NCI-H2227 treated with DMSO at 0.1 percent for 48 hours (cell line): ENCODE results near the gene HMGXB4.
"Not testable (repeated sequence)": the region's sequence is repeated elsewhere in the genome, so short reads cannot be mapped to it uniquely, and the experiment has no call there.

Experiments
- DNase-seq: peaks from one replicate; lab custom pipeline; 2025; lab: John Stamatoyannopoulos, UW

The HMGXB4 gene

DNA sequence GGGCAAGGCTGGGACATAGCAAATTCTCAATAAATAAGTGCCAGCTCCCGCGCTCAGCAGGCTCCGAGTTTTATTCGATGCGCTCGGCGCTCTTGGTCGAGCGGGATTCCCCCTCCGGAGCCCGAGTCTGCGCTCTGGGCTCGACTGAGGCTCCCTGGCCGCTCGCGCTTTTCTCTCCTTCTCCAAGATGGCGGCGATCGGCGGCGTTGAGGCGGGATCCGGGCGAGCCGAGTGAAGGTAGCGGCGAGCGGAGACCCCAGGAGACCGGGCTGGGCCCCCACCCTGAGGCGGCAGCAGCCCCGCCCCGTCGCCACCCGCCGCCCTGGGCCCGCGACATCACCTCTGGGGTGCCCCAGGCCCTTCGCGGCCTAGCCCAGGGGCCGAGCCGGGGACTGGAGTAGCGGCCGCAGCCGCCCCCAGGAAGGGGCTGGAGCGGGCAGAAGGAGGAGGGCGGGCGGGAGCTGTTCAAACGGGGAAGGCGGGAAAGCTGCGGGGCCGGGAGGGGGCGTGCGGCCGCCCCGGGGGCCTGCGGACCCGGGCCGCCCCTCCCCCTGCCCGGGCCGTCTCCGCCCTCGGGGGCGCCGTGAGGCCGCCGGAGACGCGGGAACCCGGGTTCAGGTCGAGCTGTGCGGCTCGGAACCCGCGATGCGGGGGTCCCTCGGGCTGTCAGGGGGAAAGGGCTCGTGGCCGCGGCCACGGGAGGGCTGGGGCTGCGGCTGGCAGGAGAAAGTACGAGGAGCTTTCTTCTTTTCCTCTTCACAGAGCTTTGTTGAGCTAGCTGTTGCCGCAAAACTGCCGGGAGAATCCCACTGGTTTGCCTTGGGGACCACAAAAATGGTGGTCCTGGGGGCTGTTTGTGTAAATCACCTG, at the start of gene HMGXB4:
HMGXB4 (plus strand) TSS at position 173 of the 870 bp plus-strand sequence. CDS start 4,898 bp downstream, outside the sequence.
- DNase-seq: peak; percentile 75

DNA sequence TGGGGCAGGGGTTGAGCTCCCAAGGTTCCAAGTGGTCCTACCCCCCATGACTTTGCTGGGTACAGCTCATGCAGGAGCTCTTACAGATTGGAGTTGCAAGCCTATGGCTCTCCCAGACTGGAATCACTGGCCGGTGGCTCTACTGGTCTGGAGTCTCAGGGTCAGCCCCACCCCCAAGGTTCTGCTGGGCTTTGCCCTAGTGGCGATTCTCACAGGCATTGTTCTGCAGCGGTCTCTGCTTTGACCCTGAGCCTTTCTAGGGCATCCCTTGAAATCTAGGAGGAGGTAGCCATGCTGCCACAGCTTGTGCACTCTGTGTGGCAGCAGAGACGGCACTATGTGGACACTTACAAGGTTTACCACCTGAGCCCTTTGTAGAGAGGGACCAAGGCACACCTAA, 49.3 kb upstream of the HMGXB4 start:
- DNase-seq: no peak

DNA sequence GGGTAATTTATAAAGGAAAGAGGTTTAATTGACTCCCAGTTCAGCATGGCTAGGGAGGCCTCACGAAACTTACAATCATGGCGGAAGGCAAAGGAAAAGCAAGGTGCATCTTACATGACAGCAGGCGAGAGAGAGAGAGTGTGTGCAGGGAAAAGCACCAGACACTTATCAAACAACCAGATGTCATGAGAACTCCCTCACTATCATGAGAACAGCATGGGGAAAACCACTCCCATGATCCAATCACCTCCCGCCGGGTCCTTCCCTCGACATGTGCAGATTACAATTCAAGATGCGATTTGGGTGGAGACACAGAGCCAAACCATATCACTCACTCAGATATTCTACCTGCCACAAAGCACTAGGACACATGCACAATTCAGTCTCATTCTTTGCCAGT, 48.1 kb upstream of the HMGXB4 start:
- DNase-seq: no peak

DNA sequence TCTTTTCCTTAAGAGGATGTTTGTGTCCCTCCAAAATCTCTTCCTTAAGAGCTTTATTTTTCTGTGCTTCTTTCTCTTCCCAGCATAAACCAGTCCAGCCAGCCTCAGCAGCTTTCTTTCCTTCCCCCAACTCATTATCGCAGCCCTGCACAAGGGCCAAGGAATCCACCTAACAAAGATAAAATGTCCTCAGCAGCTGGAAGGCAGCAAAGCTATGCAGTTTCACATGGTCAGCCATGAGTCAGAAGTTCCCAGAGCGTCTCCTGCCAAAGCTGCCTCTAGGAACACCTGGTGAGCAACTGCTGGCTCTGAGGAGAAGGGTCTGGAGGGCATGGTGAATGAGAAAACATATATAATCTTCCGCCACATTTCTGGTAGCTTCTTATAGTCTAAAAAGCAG, 45.3 kb upstream of the HMGXB4 start:
- no peak for DNase-seq

DNA sequence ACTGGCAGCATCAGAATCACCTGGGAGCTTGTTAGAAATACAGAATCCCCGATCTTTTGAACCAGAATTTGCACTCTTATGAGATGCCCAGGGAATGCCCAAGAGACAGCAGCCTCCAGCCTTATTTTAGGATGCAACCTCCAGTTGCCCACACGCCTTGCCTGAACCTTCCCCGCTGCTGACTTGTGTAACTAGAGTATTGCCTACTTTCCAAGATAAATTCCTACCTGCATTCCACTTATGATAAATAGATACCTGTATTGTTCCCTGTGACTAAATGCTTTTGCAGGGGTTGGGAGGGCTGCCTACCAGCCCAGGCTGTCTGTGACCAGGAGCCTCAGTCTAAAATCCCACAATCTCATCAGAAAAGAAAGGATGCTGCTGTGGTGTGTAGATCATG, 44.3 kb upstream of the HMGXB4 start:
- no peak for DNase-seq

GRCh38 chr22:35214968-35215367, 42.3 kb upstream of the HMGXB4 start:
- no peak for DNase-seq

GRCh38 chr22:35215993-35216392, 41.3 kb upstream of the HMGXB4 start:
- no peak for DNase-seq

GRCh38 chr22:35217527-35217926, 39.8 kb upstream of the HMGXB4 start:
- no peak for DNase-seq

GRCh38 chr22:35218079-35218478, 39.2 kb upstream of the HMGXB4 start:
- DNase-seq: no peak

GRCh38 chr22:35219012-35219411, 38.3 kb upstream of the HMGXB4 start:
- DNase-seq: no peak

DNA sequence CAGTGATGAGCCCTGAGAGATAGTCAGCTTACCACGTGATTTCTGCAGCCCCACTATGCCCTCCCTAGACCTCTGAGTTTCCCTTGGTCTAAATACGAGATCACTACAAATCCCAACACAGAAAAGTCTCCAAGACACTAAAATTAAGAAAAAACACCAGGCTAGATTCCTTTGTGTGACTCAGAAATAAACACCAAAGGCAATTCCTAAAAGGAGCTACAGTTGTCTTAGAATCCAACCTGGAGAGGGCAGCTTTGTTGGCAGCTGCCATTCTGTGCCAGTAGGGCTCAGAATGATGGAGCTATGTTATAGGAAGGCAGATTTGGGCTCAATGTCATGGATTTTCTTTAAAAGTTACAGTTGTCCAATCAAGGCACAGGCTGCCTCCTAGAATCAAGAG, 37.1 kb upstream of the HMGXB4 start:
- no peak for DNase-seq

GRCh38 chr22:35225010-35225409, 32.3 kb upstream of the HMGXB4 start:
- no peak for DNase-seq

- no peak for DNase-seq
These were observed 30.2 kb upstream of the HMGXB4 start for GRCh38 chr22:35226958-35227647.

- DNase-seq: no peak
These were observed 27.4 kb upstream of the HMGXB4 start for GRCh38 chr22:35229865-35230264.

- no peak for DNase-seq
These were observed 26.9 kb upstream of the HMGXB4 start for GRCh38 chr22:35230417-35230816.

DNA sequence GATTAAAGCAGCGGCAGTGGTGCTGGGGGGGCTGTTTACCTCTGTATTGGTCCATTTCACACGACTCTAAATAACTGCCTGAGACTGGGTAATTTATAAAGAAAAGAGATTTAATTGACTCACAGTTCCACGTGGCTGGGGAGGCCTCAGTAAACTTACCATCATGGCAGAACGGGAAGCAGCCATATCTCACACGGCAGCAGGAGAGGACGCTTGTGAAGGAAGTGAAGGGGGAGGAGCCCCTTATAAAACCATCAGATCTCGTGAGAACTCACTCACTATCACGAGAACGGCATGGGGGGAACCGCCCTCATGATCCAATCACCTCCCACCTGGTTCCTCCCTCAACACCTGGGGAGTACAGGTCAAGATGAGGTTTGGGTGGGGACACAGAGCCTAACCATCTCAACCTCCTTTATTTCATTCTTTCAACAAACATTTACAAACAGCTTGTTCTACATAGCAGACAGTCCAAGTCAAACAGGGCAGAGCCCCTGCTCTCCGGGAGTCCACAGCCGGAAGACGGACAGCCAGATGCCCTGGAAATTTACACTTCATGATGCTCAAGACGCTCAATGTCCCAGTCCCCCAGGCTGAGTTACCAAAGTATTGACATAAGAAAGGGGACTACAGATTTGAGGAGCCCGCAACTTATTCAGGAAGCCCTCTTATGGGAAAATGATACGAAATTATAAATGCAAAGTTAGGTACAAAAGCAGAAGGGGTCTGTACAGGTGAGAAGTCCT, 26.3 kb upstream of the HMGXB4 start:
- peak; percentile 23 for DNase-seq

DNA sequence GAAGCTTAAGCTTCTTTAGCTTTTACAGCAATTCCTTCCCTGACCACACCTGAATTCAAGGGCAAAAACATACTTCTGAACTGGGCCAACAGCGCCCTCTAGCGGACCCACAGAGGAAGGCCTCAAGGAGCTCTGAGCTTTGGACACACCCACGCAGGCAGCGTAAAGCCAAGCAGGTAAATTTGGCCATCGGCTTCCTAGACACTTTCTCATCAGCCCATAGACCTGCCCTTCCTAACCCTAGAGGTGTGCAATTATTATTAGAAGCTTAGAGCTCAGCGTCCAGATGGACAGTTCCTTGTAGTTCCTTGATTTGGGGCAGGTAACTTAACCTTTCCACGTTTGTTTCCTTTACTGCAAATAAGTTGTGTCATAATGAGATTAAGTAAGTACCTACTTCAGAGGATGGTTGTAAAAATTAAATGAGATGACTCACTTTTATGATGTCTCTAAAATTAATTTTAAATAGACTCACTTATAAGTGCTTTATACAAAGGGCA, 25.7 kb upstream of the HMGXB4 start:
- peak; percentile 79 for DNase-seq

- DNase-seq: not testable (repeated sequence)
These were observed 18.5 kb upstream of the HMGXB4 start for GRCh38 chr22:35238749-35239148.

DNA sequence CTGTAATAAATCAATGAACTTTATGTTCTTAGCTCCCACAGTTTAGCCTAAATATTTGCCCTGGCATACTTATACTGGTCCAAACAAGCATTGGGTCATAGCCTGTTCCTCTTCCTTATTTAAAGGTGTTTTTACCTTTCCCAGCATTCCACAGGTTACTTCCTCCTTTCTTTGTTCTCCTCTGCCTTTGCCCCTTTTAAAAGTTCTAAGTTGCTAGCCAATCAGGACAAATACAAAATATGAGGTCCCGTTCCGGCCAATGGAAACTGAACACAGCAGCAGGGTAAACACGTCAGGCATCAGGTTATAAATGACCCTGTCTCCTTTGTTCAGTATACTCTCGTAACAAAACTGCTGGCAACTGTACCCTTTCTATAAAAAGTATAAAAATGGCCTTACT, 12.8 kb upstream of the HMGXB4 start:
- not testable (repeated sequence) for DNase-seq

GRCh38 chr22:35250156-35250555, 7.1 kb upstream of the HMGXB4 start:
- no peak for DNase-seq

GRCh38 chr22:35253946-35254345, 3.3 kb upstream of the HMGXB4 start:
- DNase-seq: no peak

- DNase-seq: no peak
These were observed 332 bp upstream of the HMGXB4 start for GRCh38 chr22:35257002-35257320.
